GM12864 (cell line): ENCODE measurements around the gene RSPO1.

Experiments
- DNase-seq: peaks from one replicate; pipeline ENCODE4 v3.0.0-alpha.2; 2011; ENCODE audit warnings: low read depth
- H3K4me3 ChIP-seq: 2 replicates; pipeline ENCODE4 v1.5.1; 2011; ENCODE audit warnings: mild to moderate bottlenecking, low read depth, low read length, control low read depth
- CTCF ChIP-seq: IDR thresholded peaks from 2 replicates; pipeline ENCODE4 v1.5.1; 2011; ENCODE audit warnings: low read depth, mild to moderate bottlenecking, moderate library complexity, low read length, control low read depth, inconsistent platforms; ENCODE audit errors: missing control alignments

Gene RSPO1

GRCh38 chr1:37663426-37664000 lies 28.8 kb upstream of the RSPO1 start:
- no peak overlapping the region for H3K4me3 ChIP-seq
- DNase-seq, result no peak
- TF ChIP-seq CTCF, result no peak

- TF ChIP-seq CTCF, result no peak
- no peak overlapping the region for H3K4me3 ChIP-seq
- DNase-seq, result no peak
Measured at GRCh38 chr1:37662031-37662755, 27.5 kb upstream of the RSPO1 start.

GRCh38 chr1:37661401-37661800 lies 26.7 kb upstream of the RSPO1 start:
- DNase-seq, result no peak

GRCh38 chr1:37660664-37661063 lies 26.0 kb upstream of the RSPO1 start:
- H3K4me3 ChIP-seq, result no peak overlapping the region
- DNase-seq, result no peak
- no peak for TF ChIP-seq CTCF

More at GRCh38 chr1:37661401-37661800, 26.7 kb upstream of the RSPO1 start:
- no peak for TF ChIP-seq CTCF
- no peak overlapping the region for H3K4me3 ChIP-seq

GRCh38 chr1:37658486-37658885 lies 23.8 kb upstream of the RSPO1 start:
- no peak for DNase-seq
- TF ChIP-seq CTCF, result no peak
- H3K4me3 ChIP-seq, result no peak overlapping the region

GRCh38 chr1:37657620-37658412 lies 23.1 kb upstream of the RSPO1 start:
- no peak for DNase-seq
- TF ChIP-seq CTCF, result no peak

GRCh38 chr1:37656881-37657280 lies 22.2 kb upstream of the RSPO1 start:
- no peak for TF ChIP-seq CTCF
- DNase-seq, result no peak
- H3K4me3 ChIP-seq, result no peak overlapping the region

More at GRCh38 chr1:37657620-37658412, 23.1 kb upstream of the RSPO1 start:
- H3K4me3 ChIP-seq, result no peak overlapping the region
